HPDE6-E6E7 (cell line): ENCODE measurements around the gene BMP6.

Experiments used
- DNase-seq: peaks from one replicate; pipeline ENCODE4 v3.0.0; 2011; ENCODE audit warnings: missing footprints; ENCODE audit errors: extremely low spot score

BMP6 gene

DNA sequence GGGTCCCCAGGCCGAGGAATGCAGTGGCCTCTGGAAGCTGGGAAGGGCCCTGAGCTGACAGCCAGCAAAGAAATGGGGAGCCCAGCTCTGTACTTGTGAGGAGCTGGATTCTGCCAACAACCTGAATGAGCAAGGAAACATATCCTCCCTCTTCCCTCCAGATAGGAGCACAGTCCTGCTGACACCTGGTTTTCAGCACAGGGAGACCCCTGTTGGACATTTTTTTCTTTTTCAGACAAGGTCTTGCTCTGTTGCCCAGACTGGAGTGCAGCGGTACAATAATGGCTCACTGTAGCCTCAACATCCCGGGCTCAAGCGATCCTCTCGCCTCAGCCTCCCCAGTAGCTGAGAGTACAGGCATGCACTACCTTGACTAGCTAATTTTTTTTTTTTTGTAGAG is 21.5 kb downstream of the BMP6 start:
- no peak for DNase-seq

GRCh38 chr6:7747901-7748504 is 22.1 kb downstream of the BMP6 start:
- DNase-seq = no peak

DNA sequence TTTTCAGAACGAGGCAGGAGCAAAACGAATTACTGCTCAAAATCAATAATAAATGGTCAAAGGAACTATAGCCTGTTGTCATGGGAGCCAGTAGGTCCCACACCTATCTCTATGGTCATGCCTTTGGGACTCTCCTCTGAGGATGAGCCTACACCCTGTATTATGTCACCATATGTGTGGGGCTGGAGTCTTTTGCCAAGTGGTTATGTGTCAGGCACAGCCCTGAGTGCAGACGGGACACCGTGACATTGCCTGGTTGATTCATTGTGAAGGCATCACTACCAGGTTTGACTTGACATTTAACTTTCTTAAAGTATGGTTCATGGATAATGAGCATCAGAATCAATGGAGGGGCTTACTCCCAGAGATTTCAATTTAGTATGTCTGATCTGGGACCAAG is 23.6 kb downstream of the BMP6 start:
- no peak for DNase-seq

GRCh38 chr6:7750197-7750596 is 24.3 kb downstream of the BMP6 start:
- DNase-seq = no peak

DNA sequence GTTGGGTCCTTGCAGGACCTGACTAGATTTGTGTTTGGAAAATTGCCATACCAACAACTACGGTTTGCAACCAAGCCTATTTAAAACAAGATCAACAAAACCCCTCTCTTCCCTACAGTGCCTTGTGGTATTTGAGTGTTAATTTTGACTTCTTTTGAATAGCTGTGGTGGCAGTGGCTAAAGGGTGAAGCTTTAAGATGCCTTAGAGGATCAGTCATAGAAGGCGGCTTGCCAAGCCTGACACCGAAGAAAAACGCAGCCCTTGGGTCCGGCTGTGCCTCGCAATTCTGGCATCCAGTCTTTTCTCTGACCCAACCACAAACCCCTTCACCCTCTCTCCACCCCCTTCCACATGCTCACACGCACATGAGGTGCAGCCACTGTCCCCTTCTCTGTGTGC is 32.6 kb downstream of the BMP6 start:
- no peak for DNase-seq

GRCh38 chr6:7759320-7759719 is 33.4 kb downstream of the BMP6 start:
- no peak for DNase-seq

- DNase-seq = no peak
Observed at GRCh38 chr6:7761051-7761450, 35.2 kb downstream of the BMP6 start.

- no peak for DNase-seq
Observed at GRCh38 chr6:7762760-7763159, 36.9 kb downstream of the BMP6 start.

DNA sequence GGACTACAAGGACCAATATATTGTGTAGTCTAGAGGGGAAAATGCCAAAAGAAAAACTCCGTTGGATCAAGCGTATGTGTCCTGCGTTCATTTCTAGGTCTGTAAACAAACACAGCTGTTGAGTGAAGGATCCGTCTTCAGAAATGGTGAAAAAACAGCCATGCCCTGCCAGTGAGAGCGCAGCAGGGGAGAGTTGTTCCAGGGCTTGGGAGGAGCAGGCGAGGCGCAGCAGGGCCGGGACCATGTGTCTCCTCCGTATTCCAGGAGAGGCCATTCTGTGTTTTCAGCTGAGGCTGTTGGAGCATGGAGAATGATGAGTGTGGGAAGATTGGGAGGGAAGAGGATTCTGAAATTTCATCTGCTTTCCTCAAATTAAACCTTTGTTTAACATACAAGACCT is 38.0 kb downstream of the BMP6 start:
- DNase-seq = no peak

GRCh38 chr6:7765575-7766325 is 39.9 kb downstream of the BMP6 start:
- DNase-seq = no peak

DNA sequence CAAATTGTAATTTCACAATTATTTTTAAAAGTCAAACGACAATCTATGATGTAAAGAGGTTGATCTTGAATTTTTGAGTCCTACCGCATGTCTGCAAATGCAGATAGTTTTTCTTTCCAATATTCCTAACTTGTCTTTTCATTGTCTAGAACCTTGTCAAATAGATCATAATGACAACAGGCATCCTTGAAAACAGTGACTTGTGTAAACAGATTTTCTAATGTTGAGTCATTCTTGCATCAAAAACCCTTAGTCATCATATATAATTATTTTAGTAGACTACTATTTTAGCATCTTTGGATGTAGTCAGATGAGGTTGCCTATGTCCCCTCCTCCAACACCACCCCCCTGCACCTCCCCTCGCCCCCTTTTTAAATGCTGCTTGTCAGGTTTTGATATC is 43.8 kb downstream of the BMP6 start:
- DNase-seq = no peak

DNA sequence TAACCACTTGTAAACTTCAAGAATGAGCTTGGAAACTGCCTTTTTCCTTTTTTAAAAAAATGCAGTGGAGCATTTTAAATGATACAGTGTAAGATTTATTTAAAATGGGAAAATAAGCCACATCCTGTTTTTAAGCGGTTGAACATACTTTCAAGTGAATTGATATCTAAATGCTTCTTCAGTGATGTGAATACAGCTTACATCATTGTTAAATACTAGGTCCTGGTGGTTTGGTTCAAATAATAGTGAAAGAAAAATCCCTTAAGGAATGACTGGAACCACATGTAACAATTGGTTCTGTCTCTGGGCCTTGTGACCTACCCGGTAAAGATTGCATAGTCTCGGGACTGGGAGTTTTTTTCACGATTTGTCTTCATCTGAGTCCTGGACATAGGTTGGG is 44.2 kb downstream of the BMP6 start:
- DNase-seq = no peak

GRCh38 chr6:7770601-7771000 is 44.7 kb downstream of the BMP6 start:
- no peak for DNase-seq

DNA sequence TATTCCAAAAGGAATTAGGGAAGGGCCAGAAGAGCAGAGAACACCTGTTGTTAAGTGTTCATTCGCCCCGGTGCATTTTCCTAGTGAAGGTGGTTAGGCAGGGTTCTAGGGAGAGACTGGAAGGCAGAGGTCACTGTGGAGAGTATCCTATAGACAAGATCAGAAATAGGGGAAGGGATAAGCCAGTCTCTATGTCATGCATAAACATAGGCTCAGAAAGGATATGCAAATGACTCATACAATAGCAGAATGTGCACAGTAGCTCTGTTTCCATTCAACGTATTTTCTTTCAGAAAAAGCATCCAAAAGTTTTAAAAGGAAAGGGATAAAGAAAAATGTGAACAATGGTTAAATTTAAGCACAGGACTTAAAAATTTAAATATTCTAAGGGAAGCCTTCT is 47.4 kb downstream of the BMP6 start:
- DNase-seq = no peak

GRCh38 chr6:7773914-7774313 is 48.0 kb downstream of the BMP6 start:
- no peak for DNase-seq

GRCh38 chr6:7776509-7776908 is 50.6 kb downstream of the BMP6 start:
- no peak for DNase-seq

DNA sequence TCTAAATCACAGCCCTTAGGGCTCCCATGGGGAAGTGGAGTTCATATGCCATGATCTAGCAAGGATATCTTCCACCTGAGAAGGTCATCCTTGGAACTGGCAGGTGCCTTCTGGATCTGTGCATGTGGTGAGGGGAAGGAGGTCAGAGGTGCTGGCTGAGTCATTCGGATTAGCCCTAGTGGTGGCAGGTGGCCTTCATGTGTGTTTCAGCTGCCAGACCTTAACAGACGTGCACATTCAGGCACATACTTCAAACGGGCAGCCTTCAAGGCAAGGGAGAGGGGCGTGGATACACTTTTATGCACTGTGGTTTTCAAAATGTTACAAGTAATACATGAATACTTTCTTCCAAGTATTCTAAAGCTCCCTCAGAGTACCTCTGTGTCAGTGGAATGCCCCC is 51.2 kb downstream of the BMP6 start:
- DNase-seq = no peak

DNA sequence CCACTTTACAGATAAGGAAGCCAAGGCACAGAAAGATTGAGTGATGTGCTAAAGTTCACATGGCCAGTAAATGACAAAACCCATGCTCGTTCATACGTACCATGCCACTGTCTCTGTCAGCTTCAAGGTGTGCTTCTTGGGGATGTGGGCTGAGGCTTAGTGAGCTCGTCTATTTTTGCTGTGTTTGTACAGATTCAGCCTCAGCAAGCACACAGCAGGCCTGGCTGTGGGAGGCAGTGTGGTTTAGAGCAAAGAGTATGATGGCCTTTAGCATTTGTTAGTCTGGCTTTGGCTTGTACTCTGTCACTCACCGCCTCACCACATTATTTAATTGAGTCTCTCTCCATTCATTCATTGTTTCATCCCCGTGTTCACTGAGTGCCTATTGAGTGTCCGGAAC is 55.3 kb downstream of the BMP6 start:
- DNase-seq = no peak

GRCh38 chr6:7784248-7784647 is 58.3 kb downstream of the BMP6 start:
- DNase-seq = no peak

DNA sequence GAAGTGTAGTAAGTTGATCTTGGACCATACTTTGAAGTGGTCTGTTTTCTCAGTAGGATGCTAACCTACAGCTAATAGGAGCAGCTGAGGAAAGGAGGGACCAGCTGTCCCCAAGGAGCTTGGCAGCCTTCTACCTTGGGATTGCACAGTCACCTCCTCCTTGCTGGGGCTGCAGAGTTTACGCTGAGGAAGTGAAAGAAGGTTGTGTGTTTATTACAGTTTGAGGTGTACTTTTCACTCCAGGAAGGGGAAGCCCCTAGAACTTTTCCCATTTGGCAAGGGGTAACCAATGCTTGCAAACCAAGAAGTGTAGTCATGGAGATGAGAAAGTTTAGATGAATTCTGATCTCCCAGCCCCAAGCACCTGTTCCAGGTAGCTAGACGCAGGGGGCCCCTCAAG is 58.8 kb downstream of the BMP6 start:
- DNase-seq = no peak

DNA sequence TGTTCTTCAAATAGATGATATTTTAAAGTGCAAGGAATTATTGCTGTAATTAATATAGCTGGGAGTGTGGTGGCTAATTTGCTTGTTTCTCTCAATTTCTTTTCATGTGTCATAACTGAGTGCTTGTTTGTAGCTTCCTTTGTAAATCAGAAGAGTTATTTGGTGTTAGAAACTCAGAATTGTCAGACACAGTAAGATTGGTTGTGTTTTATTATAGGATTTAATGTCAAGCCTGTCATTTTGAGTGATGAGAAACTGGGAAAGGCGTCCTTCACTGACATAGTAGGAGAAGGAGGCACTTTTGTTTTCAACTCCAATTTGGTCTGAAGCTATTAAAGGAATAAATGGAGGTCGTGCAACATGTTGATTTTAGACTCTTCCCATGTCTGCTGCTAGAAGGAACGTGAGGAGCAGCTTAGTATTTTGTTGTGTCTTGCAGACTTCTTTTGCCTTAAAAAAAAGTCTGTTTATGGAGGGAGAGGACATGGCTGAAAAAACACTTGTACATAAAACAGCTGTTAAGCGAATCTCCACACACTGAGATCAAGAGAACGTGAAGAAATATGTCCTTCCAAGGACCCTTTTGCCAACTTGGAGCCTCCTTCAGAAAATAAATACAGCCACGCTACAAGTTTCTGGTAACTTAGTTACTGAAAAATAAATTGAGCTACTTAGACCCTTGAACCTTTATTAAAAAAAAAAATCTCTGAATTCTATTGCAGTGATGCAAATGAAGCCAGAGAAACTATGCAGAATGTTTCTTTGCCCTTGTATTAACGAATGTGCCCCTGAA is 59.5 kb downstream of the BMP6 start:
- DNase-seq = no peak

DNA sequence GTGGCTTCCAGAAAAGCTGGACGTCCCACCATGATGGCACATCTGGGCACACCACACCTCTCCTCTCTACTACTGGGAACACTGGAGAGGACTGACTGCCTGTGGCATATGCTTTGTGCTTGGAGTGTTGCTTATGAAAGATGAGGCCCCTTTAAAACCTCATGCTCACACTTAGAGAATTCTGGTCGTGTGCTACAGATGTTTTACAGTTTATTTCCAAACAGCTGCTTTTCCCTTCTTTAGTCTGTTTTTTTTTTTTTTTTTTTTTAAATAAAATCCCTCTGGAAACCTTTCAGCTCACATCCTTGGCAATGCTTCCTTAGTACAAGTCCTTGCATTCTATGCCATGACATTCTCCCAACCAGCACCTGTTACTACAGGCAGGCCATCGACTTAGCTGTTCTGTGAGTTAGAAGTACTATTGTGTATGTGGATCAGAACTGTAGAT is 60.3 kb downstream of the BMP6 start:
- DNase-seq = no peak

DNA sequence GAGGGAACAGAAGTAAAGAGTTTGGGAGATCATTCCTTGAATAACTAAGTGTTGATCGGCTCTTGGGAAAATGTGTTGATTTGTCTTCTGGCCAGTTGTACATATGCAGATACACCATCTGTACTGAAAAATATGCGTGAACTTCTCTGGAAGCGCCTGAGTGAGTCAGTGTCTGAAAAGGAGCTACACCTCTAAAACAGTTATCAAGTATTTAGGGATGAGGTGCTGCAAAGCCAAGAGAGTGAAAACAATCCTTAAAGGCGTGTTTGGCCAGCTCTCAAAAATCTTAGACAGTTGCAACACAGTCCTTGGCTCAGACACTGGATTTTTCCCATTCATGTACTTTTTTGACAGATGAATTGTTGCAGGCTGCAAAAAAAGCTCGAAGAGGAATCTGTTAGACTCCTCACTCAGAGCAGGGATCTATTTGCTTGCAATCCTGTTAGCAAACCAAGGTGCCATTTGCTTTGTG is 61.3 kb downstream of the BMP6 start:
- DNase-seq = no peak
